Spleen (tissue), 11 donors: Measurements from ENCODE around the gene CCDC91. TPM values are rescaled to one million over a fixed set of nuclear protein-coding genes. Genes with fewer than 3 reads are reported as not detected.
A peak's percentile ranks its signal among the peaks of the same experiment; 100 is the strongest.

ENCODE experiments used
- DNase-seq: peaks from one replicate; pipeline ENCODE4 v3.0.0-alpha.2; 2020
- H3K27ac ChIP-seq, 8 donors: fragments of 200-600 bp; sonication (generic) in 7 of 8; 1 replicate in 4 of 8; 2 replicates in 4 of 8; pipeline versions ENCODE4 v1.5.0 to v1.8.0; 2016 to 2021; ENCODE audit warnings: inconsistent platforms in 4 of 8, mild to moderate bottlenecking in 4 of 8, moderate library complexity in 1 of 8
- H3K27me3 ChIP-seq, 7 donors: fragments of 200-600 bp; sonication (generic) in 6 of 7; replicated peaks in 1 of 7; 1 replicate in 4 of 7; 2 replicates in 3 of 7; pipeline versions ENCODE4 v1.5.0 to v1.8.0; 2016 to 2021; ENCODE audit warnings: inconsistent platforms in 3 of 7, mild to moderate bottlenecking in 1 of 7
- H3K36me3 ChIP-seq, 6 donors: fragments of 200-600 bp; sonication (generic) in 5 of 6; 1 replicate in 4 of 6; 2 replicates in 2 of 6; pipeline versions ENCODE4 v1.5.0 to v1.8.0; 2016 to 2021; ENCODE audit warnings: inconsistent platforms in 2 of 6
- H3K4me1 ChIP-seq, 6 donors: fragments of 200-600 bp; sonication (generic) in 5 of 6; 1 replicate in 3 of 6; 2 replicates in 3 of 6; pipeline versions ENCODE4 v1.5.0 to v1.8.0; 2016 to 2021; ENCODE audit warnings: inconsistent platforms in 3 of 6
- H3K4me3 ChIP-seq, 8 donors: fragments of 200-600 bp; sonication (generic) in 7 of 8; 1 replicate in 4 of 8; 2 replicates in 4 of 8; pipeline versions ENCODE4 v1.5.0 to v1.8.0; 2016 to 2021; ENCODE audit warnings: inconsistent platforms in 4 of 8, mild to moderate bottlenecking in 4 of 8, moderate library complexity in 2 of 8
- H3K9me3 ChIP-seq, 8 donors: fragments of 200-600 bp; sonication (generic) in 7 of 8; 1 replicate in 4 of 8; 2 replicates in 4 of 8; pipeline versions ENCODE4 v1.5.0 to v1.8.0; 2016 to 2021; ENCODE audit warnings: inconsistent platforms in 4 of 8
- POLR2A ChIP-seq, 3 donors: fragments of 450-650 bp; IDR thresholded peaks; one replicate each; pipeline ENCODE4 v1.5.1; 2017; ENCODE audit warnings: antibody characterized with exemption in 3 of 3, mild to moderate bottlenecking in 1 of 3
- POLR2AphosphoS5 ChIP-seq, 3 donors: sonication (generic); formaldehyde crosslinking; IDR thresholded peaks; one replicate each; pipeline ENCODE4 v1.5.1; 2017; ENCODE audit warnings: antibody characterized with exemption in 3 of 3
- WGBS, 5 donors: extraction: QIAGEN DNeasy Blood & Tissue Kit in 3 of 5; methylation state at CpG; one replicate each; pipeline versions ENCODE4 v1.1.5 to v1.1.7; 2013 to 2018; 5-methylcytosine and 5-hydroxymethylcytosine counted together
- intact Hi-C: fragments of 100-400 bp; cut with DNase I; formaldehyde crosslinking; loops from one replicate; pipeline ENCODE4 v1.15.0; 2023; ENCODE audit warnings: low total_unique reads
- polyA plus RNA-seq, 3 donors: library from polyadenylated mRNA; stranded (reverse); fragments of 200-250 nt; gene quantifications; one replicate each; pipeline ENCODE4 v1.2.1, GENCODE V29; 2013
- total RNA-seq, 7 donors: library from RNA; depleted of rRNA in 3 of 7; stranded (reverse); fragments of >200 nt in 3 of 7; fragmentation: NEBNext Ultra II Directional in 4 of 7; extraction: Animal tissue kit (Norgen Biotek cat#: 25700) in 4 of 7; gene quantifications; one replicate each; pipeline versions ENCODE4 v1.1.0 to v1.2.1, GENCODE V29; 2016 to 2021
- TF ChIP-seq, protein P1 (sequence below), 11 experiments: fragments of 200-600 bp in 7 of 11; fragments of 450-650 bp in 4 of 11; sonication (generic) in 4 of 11; IDR thresholded peaks in 8 of 11; conservative IDR thresholded peaks in 3 of 11; 1 replicate in 7 of 11; 2 replicates in 4 of 11; pipeline versions ENCODE4 v1.4.0 to v1.8.0; 2016 to 2021; ENCODE audit warnings: antibody characterized with exemption in 11 of 11, inconsistent platforms in 4 of 11, mild to moderate bottlenecking in 1 of 11
- donor health status: healthy with polysubstance abuse.
- donor health status: DM: no; HTN: no; CAD: no; lungs with moderate emphysema.
- donor health status: DM: no; HTN: no; CAD: no.
- donor health status: Bipolar disorder and iron deficiency.
- donor health status: healthy.
- donor health status: DM: no; HTN: no; CAD: no.
- donor health status: DM: yes; HTN: yes; CAD: no.

The CCDC91 gene
- total and polyA plus RNA-seq, 10 donors: 12.8 to 65.9 (median 43.4) TPM

- Histone ChIP-seq H3K36me3 (no peaks in the 10 kb centered on the region), H3K9me3 (no peaks in the 10 kb centered on the region), H3K4me3 (no peak overlapping the region), H3K27me3 (no peaks in the 10 kb centered on the region), H3K4me1 (peaks cover 0 to 6% (median 0%) of the 10 kb centered on the region in 6 donors), H3K27ac (peak overlapping the region in 1 of 8 donors; percentile 6)
- DNase-seq: no peak
- intact Hi-C loops: no loop called here
- WGBS, 5 donors: 73 to 92% (median 80%) methylated on average over 3 of the region's 3 CpGs
- no peak for TF ChIP-seq POLR2A (IDR thresholded peaks at IDR 0.05)
- TF ChIP-seq POLR2AphosphoS5 (IDR thresholded peaks at IDR 0.05): no peak
- TF ChIP-seq, protein P1, sequence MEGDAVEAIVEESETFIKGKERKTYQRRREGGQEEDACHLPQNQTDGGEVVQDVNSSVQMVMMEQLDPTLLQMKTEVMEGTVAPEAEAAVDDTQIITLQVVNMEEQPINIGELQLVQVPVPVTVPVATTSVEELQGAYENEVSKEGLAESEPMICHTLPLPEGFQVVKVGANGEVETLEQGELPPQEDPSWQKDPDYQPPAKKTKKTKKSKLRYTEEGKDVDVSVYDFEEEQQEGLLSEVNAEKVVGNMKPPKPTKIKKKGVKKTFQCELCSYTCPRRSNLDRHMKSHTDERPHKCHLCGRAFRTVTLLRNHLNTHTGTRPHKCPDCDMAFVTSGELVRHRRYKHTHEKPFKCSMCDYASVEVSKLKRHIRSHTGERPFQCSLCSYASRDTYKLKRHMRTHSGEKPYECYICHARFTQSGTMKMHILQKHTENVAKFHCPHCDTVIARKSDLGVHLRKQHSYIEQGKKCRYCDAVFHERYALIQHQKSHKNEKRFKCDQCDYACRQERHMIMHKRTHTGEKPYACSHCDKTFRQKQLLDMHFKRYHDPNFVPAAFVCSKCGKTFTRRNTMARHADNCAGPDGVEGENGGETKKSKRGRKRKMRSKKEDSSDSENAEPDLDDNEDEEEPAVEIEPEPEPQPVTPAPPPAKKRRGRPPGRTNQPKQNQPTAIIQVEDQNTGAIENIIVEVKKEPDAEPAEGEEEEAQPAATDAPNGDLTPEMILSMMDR (IDR thresholded peaks at IDR 0.05 in 8 of 11, conservative IDR thresholded peaks at IDR 0.05 in 3 of 11): no peak
Measured at GRCh38 chr12:28568118-28568517, 377.9 kb downstream of the CCDC91 start.

- intact Hi-C loops: no loop called here
- Histone ChIP-seq H3K36me3 (no peaks in the 10 kb centered on the region), H3K27me3 (no peaks in the 10 kb centered on the region), H3K4me1 (peaks cover 0 to 1% (median 0%) of the 10 kb centered on the region in 6 donors), H3K9me3 (no peaks in the 10 kb centered on the region), H3K27ac (peak overlapping the region in 4 of 8 donors; percentile 32 to 64 (median 54)), H3K4me3 (no peak overlapping the region)
- WGBS, 5 donors: 63 to 82% (median 79%) methylated on average over 6 of the region's 6 CpGs
- no peak for DNase-seq
- TF ChIP-seq POLR2A (IDR thresholded peaks at IDR 0.05) (no peak), POLR2AphosphoS5 (IDR thresholded peaks at IDR 0.05) (no peak)
- TF ChIP-seq, protein P1 (IDR thresholded peaks at IDR 0.05 in 8 of 11, conservative IDR thresholded peaks at IDR 0.05 in 3 of 11): no peak
Measured at GRCh38 chr12:28568704-28569103, 378.4 kb downstream of the CCDC91 start.

DNA sequence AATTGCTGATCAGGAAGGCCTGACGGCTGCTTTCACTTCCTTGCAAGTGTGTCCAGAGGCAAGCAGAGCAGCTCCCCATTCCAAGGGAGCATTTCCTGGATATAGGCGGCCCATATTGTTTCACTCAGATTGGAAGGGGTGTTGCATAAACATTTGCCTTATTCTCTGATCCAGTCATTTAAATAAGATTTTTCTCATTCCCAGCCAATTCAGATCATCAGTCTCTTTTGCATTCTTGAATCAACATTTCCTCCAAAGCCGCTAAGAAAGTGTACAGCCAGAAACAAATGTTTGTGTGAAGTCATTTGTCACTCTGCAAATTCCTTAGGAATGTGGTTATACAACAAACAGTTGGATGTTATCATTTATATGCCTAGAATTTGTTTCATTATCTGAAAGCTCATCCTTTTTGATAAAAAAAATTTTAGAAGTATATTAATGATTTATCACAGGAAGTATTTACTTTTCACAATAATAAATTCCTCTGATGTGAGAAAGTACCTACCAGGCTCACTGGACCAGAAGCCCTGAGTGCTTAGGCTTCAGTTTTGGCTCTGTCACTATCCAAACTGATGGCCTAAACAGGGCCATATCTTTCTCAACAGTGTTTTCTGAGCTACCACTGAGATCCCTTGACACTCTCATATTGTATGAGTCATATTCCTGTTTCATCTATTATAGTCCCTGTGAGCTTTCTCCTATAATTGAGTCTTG lies 379.6 kb downstream of the CCDC91 start:
- H3K4me1 ChIP-seq: no peaks in the 10 kb centered on the region
- WGBS, 5 donors: 63 to 83% (median 64%) methylated on average over 3 of the region's 3 CpGs
- TF ChIP-seq, protein P1 (IDR thresholded peaks at IDR 0.05 in 8 of 11, conservative IDR thresholded peaks at IDR 0.05 in 3 of 11): no peak
- TF ChIP-seq POLR2A (IDR thresholded peaks at IDR 0.05) (no peak), POLR2AphosphoS5 (IDR thresholded peaks at IDR 0.05) (no peak)
- H3K9me3 ChIP-seq: no peaks in the 10 kb centered on the region
- H3K4me3 ChIP-seq: no peak overlapping the region
- no peaks in the 10 kb centered on the region for H3K27me3 ChIP-seq
- intact Hi-C loops: no loop called here
- H3K36me3 ChIP-seq: no peaks in the 10 kb centered on the region
- H3K27ac ChIP-seq: peak overlapping the region in 7 of 8 donors; percentile 32 to 66 (median 46)
- DNase-seq: no peak

- intact Hi-C loops: no loop called here
- 87 to 92% (median 89%) methylated on average over 3 of the region's 3 CpGs for WGBS, 5 donors
- no peaks in the 10 kb centered on the region for H3K9me3 ChIP-seq
Measured at GRCh38 chr12:28570811-28571210, 380.6 kb downstream of the CCDC91 start.

More at GRCh38 chr12:28570811-28571210, 380.6 kb downstream of the CCDC91 start:
- no peak overlapping the region for H3K4me3 ChIP-seq
- no peak for DNase-seq
- peak overlapping the region in 3 of 8 donors; percentile 39 to 48 (median 44) for H3K27ac ChIP-seq
- no peaks in the 10 kb centered on the region for H3K36me3 ChIP-seq
- no peaks in the 10 kb centered on the region for H3K27me3 ChIP-seq
- TF ChIP-seq POLR2AphosphoS5 (IDR thresholded peaks at IDR 0.05) (no peak), POLR2A (IDR thresholded peaks at IDR 0.05) (no peak)
- TF ChIP-seq, protein P1 (IDR thresholded peaks at IDR 0.05 in 8 of 11, conservative IDR thresholded peaks at IDR 0.05 in 3 of 11): no peak
- no peaks in the 10 kb centered on the region for H3K4me1 ChIP-seq
